ENCODE results near the gene KIAA1328. TPM values are rescaled to one million over a fixed set of nuclear protein-coding genes. Genes with fewer than 3 reads are reported as not detected.

The KIAA1328 gene
- total RNA-seq, 2 donors from 2014 or later = 4.8 to 5.2 TPM

GRCh38 chr18:37170984-37171383 is 342.1 kb downstream of the KIAA1328 start:
- no peak for TF ChIP-seq CTCF (IDR thresholded peaks at IDR 0.05)
- Histone ChIP-seq H3K27ac (no peak overlapping the region), H3K4me3 (no peak overlapping the region), H3K9ac (ENCODE audit: low read depth in 2 of 2, low read length in 2 of 2) (no peak overlapping the region), H3K9me3 (no peaks in the 10 kb centered on the region), H3K36me3 (no peaks in the 10 kb centered on the region), H3K4me1 (no peaks in the 10 kb centered on the region), H3K27me3 (no peaks in the 10 kb centered on the region)
- intact Hi-C loops (cut with DNase I) = no loop called here
- no peak for DNase-seq

GRCh38 chr18:37173384-37173783 is 344.5 kb downstream of the KIAA1328 start:
- H3K27ac ChIP-seq = no peak overlapping the region
- no peaks in the 10 kb centered on the region for H3K27me3 ChIP-seq
- TF ChIP-seq CTCF (IDR thresholded peaks at IDR 0.05) = no peak
- no peak overlapping the region for H3K9ac ChIP-seq (ENCODE audit: low read depth in 2 of 2, low read length in 2 of 2)
- no peak overlapping the region for H3K4me3 ChIP-seq
- DNase-seq = no peak
- intact Hi-C loops (cut with DNase I) = no loop called here
- H3K4me1 ChIP-seq = no peaks in the 10 kb centered on the region
- H3K36me3 ChIP-seq = no peaks in the 10 kb centered on the region
- H3K9me3 ChIP-seq = no peaks in the 10 kb centered on the region

- TF ChIP-seq CTCF (IDR thresholded peaks at IDR 0.05) = no peak
- Histone ChIP-seq H3K27ac (no peak overlapping the region), H3K36me3 (no peaks in the 10 kb centered on the region), H3K9me3 (no peaks in the 10 kb centered on the region), H3K4me1 (no peaks in the 10 kb centered on the region), H3K27me3 (no peaks in the 10 kb centered on the region), H3K4me3 (no peak overlapping the region), H3K9ac (ENCODE audit: low read depth in 2 of 2, low read length in 2 of 2) (no peak overlapping the region)
- intact Hi-C loops (cut with DNase I) = no loop called here
- no peak for DNase-seq
These were observed 347.0 kb downstream of the KIAA1328 start for GRCh38 chr18:37175727-37176620.

GRCh38 chr18:37176621-37176934 is 347.7 kb downstream of the KIAA1328 start:
- no peak for TF ChIP-seq CTCF (IDR thresholded peaks at IDR 0.05)
- intact Hi-C loops (cut with DNase I) = no loop called here
- DNase-seq = no peak

GRCh38 chr18:37179384-37179783 is 350.5 kb downstream of the KIAA1328 start:
- no peaks in the 10 kb centered on the region for H3K9me3 ChIP-seq
- H3K27me3 ChIP-seq = no peaks in the 10 kb centered on the region
- TF ChIP-seq CTCF (IDR thresholded peaks at IDR 0.05) = no peak
- H3K36me3 ChIP-seq = no peaks in the 10 kb centered on the region
- H3K4me1 ChIP-seq = no peaks in the 10 kb centered on the region
- H3K4me3 ChIP-seq = no peak overlapping the region
- DNase-seq = no peak
- intact Hi-C loops (cut with DNase I) = no loop called here
- no peak overlapping the region for H3K9ac ChIP-seq (ENCODE audit: low read depth in 2 of 2, low read length in 2 of 2)
- no peak overlapping the region for H3K27ac ChIP-seq

More at GRCh38 chr18:37176621-37176934, 347.7 kb downstream of the KIAA1328 start:
- H3K4me1 ChIP-seq = no peaks in the 10 kb centered on the region
- H3K27me3 ChIP-seq = no peaks in the 10 kb centered on the region
- no peaks in the 10 kb centered on the region for H3K36me3 ChIP-seq
- H3K9ac ChIP-seq (ENCODE audit: low read depth in 2 of 2, low read length in 2 of 2) = no peak overlapping the region
- no peaks in the 10 kb centered on the region for H3K9me3 ChIP-seq
- no peak overlapping the region for H3K27ac ChIP-seq
- no peak overlapping the region for H3K4me3 ChIP-seq
